Activated effector memory CD4-positive, alpha-beta T cell treated with anti-CD3 and anti-CD28 coated beads, Interleukin-2, amount 50 U/mL, for 16 hours (primary cell): ENCODE results near the gene NECTIN2.
A peak's percentile ranks its signal among the peaks of the same experiment; 100 is the strongest.
"Not testable (repeated sequence)": the region's sequence is repeated elsewhere in the genome, so short reads cannot be mapped to it uniquely, and the experiment has no call there.

ENCODE experiments used
- DNase-seq: peaks from one replicate; pipeline ENCODE4 v3.0.0-alpha.2; 2020

Gene NECTIN2

DNA sequence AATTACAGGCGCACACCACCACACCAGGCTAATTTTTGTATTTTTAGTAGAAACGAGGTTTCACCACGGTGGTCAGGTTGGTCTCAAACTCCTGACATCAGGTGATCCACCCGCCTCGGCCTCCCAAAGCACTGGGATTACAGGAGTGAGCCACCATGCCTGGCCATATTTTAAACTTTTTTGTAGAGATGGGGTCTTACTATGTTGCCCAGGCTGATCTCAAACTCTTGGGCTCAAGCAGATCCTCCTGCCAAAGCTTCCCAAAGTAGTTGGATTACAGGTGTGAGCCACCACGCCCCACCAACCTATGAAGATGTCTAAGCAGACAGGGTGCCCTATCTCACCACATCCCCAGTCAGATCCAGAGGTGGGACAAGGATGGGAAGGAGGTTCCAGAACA lies 65.8 kb downstream of the NECTIN2 start:
- DNase-seq = not testable (repeated sequence)

- no peak for DNase-seq
Measured at GRCh38 chr19:44912854-44913253, 66.8 kb downstream of the NECTIN2 start.

DNA sequence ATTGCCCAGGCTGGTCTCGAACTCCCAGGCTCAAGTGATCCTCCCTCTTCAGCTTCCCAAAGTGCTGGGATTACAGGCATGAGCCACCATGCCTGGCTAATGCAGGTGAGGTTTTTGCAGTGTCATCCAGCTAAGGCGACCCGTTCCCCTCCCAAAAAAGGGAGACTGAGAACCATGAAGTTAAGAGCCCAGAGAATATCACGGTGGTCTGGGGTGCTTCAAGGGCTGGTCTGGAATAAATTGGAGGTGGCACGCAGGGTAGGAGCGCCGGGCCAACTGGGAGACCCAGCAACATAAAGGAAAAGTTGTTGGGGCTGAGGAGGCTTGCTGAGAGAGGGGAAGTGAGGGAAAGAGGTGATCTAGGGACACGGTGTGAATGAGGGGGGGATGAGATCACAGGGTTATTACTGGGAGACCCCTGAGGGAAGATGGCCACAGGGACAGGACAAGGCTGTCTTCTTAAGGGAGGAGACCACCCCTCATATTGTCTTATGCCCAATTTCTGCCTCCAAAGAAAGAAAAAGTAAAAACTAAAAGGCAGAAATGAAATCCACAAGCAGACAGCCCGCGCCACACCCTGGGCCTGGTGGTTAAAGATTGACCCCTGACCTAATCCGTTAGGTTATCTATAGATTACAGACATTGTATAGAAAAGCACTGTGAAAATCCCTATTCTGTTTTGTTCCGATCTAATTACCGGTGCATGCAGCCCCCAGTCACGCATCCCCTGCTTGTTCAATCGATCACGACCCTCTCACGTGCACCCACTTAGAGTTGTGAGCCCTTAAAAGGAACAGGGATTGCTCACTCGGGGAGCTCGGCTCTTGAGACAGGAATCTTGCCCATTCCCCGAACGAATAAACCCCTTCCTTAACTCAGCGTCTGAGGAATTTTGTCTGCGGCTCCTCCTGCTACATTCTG lies 67.7 kb downstream of the NECTIN2 start:
- not testable (repeated sequence) for DNase-seq

GRCh38 chr19:44914433-44915206 lies 68.5 kb downstream of the NECTIN2 start, which contains the start of gene APOC1:
Gene APOC1 (plus strand): TSS chr19:44914608. CDS start chr19:44914892, 284 bp downstream.
- peak; percentile 90 for DNase-seq

DNA sequence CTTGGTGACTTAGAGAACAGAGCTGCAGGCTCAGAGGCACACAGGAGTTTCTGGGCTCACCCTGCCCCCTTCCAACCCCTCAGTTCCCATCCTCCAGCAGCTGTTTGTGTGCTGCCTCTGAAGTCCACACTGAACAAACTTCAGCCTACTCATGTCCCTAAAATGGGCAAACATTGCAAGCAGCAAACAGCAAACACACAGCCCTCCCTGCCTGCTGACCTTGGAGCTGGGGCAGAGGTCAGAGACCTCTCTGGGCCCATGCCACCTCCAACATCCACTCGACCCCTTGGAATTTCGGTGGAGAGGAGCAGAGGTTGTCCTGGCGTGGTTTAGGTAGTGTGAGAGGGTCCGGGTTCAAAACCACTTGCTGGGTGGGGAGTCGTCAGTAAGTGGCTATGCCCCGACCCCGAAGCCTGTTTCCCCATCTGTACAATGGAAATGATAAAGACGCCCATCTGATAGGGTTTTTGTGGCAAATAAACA lies 78.2 kb downstream of the NECTIN2 start:
- no peak for DNase-seq

GRCh38 chr19:44925114-44925891 lies 79.2 kb downstream of the NECTIN2 start:
- no peak for DNase-seq

GRCh38 chr19:44926245-44927077 lies 80.4 kb downstream of the NECTIN2 start:
- not testable (repeated sequence) for DNase-seq

DNA sequence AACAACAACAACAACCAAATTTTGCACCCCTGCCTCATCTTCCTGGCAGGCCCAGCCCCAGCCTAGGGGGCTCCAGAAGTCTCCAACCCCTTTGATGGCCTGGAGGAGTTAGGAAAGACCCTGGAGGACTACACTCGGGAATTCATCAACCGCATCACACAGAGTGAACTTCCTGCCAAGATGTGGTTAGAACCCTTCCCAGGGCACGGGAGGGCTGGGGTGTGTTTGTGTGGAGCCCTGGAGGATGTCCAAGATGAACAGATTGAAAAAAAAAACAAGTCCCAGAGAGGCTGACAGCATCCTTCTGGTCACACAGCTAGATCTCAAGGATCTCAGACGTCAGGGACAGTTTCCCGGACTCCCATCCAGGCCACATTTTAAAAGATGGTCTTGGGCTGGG lies 81.6 kb downstream of the NECTIN2 start:
- DNase-seq = no peak

GRCh38 chr19:44930088-44930487 lies 84.0 kb downstream of the NECTIN2 start:
- DNase-seq = no peak

- DNase-seq = no peak
Measured at GRCh38 chr19:44931541-44931940, 85.4 kb downstream of the NECTIN2 start.
